Measurements from ENCODE around the gene TAC3.
"Not testable (repeated sequence)": the region's sequence is repeated elsewhere in the genome, so short reads cannot be mapped to it uniquely, and the experiment has no call there.

Gene TAC3

DNA sequence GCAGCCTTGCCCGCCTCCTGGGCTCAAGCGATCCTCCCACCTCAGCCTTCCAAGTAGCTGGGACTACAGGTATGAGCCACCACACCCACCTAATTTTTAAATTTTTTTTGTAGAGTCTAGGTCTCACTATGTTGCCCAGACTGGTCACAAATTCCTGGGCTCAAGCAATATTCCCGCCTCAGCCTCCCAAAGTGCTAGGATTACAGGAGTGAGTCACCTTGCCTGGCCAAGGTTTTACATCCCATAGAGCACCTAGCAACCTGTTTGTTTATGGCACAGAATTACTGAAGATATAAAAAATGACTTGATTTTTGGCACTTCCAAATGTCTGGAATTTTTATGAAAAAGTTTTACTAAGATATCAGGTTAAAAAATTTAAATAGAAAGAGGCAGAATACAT is 17.1 kb upstream of the TAC3 start:
- DNase-seq: no peak

DNA sequence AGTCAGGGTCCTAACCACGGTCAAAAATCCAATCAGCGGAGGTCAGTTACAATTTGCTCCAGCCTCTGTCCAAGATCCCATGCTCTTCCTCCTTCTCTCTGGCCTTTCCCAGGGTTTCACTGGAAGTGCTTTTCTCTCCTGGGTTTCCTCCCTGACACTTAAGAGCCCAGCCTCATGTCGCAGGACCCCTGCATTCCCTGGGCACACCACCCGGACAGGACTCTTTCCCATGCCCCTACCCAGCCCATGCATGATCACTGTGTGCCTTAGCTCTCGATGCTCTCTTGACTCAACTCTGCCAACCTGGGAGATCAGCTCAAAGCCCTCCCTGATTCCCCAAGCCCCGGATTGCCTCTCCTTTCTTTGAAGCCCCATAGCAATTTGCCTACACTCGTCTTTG is 15.5 kb upstream of the TAC3 start:
- no peak for DNase-seq

DNA sequence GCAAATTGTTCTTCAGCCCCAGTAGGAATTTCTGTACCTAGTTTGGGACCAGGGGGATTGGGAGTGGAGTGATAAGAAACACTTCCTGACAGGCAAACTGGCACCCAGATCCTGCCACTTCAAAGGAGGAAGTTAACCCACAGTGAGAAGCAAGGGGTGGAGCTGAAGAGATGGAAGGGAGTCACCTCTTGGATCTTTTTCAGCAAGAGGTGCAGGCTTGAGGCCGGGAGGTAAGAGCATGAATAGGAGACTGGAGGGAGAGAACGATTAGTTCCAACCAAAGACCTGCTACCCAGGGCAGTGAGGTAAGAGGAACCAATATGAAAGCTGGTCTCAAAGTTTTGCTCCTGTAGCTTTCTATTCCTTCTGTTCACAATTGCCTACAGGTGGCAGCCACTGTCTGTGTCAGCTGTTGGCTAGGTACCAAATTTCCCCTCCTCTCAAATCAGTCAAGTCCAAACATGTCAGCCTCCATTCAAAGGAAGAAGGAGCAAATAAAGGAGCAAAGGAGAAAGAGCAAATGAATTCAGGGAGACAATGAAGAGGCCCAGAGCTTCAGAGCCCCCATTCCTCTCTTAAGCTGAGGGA is 14.9 kb upstream of the TAC3 start:
- no peak for DNase-seq

DNA sequence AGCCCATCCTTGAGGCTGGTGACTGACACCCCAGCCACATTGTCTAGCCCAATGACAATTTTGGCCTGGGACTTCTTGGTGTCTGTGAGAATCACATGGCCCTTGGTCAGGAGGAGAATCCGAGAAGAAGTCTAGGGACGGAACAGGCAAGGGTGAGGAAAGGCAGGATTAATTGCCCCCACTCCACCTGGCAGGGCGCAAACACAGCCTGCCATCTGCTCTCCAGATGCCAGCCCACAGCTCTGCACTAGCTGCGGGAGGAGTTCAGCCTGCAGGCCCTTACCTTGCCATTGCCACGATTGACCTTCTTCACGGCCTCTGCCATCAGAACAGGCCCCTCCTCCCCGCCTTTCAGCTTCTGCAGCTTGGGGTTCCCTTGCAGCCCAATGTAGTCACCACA is 13.1 kb upstream of the TAC3 start:
- no peak for DNase-seq

DNA sequence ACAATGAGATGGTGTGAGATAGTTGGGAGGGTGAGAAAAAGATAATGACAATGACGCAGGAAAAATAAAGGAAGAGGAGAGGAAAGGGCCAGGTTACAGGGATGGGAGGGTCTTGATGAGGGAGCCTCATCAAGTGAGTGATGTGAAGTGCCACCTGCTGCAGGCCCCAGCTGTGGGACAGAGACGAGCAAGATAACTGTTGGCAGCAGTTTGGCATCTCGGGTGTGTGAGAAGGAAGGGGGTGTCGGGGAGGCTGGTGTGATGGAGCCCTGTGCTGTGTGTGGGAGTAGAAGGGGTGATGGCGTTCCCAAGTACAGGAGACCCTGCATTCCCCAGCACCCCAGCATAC is 11.4 kb upstream of the TAC3 start:
- DNase-seq: no peak

DNA sequence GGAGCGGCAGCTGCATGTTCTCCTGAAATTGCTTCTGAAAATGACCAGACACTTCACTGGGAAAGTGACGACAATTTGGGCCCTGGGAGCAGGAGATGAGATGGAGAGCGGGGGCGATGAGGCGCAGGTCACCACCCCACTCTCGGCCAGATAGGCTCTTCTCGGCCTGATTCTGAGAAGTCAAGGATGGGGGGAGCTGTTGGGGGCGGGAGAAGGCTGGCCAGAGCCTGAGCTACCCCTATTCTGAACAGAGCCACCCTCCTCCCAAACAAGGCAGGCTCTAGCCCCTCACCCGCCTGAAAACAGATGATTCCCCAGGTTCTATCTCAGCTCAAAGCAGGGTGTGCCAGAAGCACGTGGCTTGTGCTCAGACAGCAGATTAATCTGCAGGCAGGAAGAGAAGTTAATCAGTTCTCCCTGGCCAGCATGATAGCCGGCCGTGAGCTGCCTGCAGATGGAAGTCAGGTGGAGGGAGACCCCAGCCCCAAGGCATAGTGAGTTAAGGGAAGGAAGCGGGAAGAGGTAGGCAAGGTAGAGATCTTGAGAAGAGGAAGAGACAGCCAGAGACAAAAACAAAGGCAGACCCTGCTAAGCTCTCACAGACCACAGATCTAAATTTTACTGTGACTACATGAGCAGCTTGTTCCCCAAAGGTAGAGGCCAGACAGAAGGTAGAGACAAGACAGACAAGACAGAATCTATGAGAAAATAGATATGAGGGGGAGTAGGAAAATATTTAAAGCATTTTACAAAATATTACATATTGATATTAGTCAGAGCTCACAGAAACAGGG is 10.9 kb upstream of the TAC3 start:
- DNase-seq: no peak

DNA sequence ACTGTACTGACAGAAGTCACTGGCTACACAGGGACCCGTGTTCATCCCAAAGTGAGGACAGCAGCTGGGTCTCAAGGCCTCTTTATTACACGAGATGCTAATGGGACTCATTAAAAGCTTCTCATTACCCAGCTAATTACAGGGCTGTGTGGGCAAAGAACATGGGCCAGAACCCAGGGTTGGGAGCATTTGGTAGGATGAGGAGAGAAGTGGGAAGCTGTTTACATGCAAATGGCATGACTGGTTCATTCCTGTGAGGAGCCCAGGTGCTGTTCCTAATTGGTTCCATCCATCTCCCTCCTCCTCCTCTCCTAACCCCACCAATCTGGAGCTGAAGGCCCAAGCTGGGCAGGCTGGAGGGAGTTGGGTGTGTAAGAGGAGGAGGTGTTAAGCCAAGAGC is 8.9 kb upstream of the TAC3 start:
- DNase-seq: no peak

DNA sequence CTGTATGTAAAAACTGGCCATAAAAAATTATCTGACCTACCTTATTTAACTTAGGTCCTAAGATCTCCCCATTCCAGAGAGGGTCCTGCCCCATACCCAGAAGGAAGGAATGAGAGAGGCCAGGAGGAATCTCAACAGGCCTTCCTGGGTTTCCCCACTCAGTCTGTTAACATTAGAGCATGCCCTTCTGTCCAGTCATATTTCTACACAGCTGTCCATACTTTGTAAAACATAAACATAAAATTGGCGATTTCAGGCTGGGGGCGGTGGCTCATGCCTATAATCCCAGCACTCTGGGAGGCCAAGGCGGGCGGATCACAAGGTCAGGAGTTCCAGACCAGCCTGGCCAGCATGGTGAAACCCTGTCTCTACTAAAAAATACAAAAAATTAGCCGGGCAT is 6.0 kb upstream of the TAC3 start:
- not testable (repeated sequence) for DNase-seq

DNA sequence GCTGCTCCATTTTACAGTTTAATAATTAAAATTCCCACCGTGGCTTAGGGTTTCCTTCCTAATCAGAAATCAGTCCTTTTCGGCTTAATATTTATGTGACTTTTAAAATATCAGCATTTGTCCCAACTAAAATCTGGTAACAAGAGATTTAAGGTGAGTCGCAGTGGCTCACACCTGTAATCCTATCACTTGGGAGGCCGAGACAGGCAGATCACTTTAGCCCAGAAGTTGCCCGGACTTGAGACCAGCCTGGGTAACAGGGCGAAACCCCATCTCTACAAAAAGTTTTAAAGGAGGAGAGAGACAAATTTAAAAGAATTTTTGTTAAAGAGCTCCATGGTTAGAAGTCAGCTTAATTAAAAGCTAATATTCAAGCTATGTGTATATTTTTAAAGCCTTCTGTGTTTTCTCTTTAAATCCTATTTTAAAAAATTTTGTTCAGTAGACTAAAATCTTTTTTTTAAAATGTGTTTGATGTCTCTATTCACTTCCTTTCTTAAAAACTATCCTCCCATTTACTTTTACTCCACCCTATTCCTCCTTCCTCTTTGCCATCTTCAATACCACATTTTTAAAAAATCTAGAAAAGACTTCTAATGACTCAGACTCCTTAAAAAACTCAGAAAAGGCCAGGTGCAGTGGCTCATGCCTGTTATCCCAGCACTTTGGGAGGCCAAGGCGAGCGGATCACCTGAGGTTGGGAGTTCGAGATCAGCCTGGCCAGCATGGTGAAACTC is 3.8 kb upstream of the TAC3 start:
- no peak for DNase-seq

DNA sequence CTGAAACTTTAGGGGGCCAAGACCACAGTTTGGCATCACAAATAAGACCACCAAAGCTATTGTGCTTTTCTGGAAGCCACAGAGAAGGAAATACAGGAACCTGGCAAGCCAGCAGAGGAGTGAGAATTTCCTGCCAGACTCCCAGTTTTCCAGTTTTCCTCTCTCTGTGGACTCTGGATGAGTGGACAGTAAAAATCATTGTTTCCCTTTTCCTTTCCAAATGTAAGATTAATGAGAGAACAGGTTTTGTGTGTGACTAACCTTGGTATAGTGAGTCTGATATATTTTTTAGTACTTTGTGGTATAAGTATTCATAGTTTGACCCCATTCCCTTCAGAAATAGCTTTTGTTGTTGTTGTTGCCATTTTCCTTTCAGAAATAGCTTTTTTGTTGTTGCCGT is 2.6 kb upstream of the TAC3 start:
- no peak for DNase-seq

DNA sequence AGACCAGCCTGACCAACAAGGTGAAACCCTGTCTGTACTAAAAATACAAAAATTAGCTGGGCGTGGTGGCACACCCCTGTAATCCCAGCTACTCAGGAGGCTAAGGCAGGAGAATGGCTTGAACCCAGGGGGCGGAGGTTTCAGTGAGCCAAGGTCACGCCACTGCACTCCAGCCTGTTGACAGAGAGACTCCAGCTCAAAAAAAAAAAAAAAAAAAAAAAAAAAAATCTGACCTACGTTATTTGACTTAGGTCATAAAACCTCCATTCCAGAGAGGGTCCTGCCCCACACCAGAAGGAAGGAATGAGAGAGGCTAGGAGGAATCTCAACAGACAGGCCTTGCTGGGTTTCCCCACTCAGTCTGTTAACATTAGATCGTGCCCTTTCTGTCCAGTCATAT is 2.0 kb upstream of the TAC3 start:
- not testable (repeated sequence) for DNase-seq

DNA sequence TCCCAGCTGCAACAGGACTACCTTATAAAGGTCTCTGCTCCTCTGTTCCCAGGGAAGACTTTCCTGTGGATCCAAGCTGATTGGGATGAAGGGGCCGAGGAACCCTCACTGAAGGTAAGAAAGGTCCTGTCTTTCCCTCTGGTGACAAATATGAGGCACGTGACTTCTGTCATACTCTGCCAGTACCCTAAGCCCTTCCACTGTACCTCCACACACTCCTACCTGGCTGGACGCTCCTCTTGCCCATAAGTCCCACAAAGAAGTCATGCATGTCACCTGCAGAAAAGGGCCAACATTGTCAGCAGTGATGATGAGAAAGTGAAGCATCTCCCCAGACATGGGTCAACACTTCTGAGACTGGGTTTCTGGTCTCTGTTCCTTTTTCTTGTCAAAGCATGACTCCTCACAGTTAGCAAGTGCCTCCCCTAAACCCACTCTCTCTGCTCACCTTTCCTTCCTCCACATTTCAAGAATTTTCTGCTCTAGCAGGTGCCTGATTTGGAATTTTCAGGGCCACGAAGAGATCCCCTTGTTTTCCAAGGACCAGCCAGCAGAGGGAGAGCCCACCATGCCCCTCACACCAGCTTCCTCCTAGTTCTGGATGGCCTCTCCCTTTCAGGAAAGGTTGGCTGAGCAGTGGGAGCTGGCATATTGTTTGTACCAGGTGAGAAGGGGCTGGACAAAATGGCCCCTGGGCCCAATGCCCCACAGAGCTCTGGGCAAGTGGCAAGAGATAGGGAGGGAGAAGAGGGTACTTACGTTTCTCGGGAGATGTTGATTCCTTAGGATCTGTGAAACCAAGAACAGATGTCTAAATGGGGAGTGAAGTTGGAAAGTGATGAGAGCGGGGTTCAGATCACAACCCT is 3.5 kb downstream of the TAC3 start:
- DNase-seq: no peak

DNA sequence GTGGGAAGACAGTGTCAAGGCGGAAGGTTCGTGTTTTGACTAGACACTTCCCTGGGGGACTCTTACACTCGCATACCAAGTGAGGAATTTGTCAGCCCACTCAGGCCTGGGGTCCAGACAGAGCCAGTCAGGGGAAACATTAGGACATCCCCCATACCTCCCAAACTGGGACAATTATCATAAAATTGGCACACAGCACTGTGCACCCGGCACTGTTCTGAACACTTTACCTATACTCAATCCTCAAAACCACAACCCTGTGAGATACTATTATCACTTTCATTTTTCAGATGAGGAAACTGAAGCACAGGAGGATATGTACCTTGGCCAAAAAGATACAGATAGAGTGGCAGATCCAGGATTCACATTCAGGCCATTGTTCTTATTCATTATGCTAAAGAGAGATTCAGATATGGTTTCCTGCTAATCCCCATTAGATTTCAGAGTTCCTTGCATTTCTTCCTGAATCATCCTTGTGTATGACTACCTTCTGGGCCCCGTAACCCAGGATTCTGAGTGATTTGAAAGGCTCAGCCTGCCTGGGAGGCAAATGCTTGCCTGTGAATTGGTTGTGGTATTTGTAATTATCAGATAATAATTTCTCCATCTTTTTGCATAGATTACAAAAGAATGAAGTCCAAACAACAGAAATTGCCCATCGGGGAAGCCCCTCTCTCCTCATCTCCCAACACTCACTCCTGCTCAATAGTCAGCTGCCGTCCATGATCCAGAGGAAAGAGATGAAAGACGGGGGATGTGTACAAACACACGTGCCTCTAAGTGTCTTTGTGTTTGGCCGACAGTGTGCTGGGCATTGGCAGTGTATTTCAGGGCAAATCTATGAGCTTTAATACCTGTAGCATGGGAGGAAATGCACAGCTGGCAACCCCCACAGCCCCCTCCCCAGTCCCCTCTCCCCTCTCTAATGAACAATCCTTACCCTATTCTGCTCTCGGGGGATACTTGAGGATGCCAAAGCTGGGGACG is 4.6 kb downstream of the TAC3 start:
- no peak for DNase-seq

DNA sequence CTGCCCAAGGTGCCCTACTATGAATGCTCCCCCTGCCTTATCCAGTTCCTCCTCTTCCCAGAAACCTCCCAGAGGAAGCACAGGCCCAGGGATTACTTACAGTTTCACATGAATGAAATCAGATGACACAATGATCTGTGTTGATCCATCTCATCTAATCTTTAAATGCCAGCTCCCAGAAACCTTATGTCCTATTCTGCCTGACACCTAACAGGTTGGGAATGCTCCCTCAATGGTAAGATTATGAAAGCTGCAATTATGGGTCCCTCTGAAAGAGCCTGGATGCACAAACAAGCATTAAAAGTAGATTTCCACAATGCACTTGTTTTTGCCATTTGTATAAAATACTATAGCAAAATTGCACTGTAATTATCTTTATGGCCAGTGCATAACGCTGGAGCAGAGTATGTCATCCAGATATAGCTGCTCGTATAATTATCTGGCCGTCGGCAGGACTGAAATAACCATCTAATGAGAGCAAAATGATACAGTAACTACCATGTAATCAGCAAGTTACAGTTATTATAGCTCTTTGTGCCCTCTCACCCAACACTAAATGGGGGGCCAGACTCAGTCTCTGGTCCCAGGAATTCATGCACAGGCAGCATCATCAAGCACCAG is 5.6 kb downstream of the TAC3 start:
- no peak for DNase-seq

DNA sequence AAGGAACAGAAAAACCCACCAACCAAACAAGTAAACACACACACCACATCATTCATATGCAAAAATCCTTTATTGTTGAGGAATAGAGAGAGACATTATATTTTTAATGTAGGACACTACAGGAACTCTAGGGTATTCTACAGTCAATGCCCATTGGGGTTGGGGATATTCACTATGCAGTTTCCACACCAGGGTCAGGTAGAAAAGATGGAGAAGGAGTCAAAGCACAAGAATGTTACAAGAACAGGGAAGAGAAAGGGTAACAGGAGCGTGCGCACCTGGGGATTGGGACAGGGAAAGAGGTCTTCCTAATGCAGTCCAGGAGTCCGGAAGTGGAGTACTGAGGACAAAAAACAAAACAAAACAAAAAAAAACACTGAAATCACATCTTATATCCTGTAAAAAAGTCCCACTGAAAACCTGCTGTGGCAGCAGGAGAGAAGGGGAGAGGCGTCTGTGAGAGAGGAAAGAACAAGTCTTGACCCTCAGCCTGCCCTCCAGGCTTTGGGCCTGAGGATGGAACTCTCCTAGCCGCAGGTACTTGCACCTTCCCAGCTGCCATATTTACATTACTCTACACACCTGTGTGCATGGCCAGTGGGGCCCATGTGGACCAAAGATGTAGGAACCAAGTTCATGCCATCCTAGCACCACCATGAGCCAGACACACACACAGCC is 6.2 kb downstream of the TAC3 start:
- DNase-seq: no peak

DNA sequence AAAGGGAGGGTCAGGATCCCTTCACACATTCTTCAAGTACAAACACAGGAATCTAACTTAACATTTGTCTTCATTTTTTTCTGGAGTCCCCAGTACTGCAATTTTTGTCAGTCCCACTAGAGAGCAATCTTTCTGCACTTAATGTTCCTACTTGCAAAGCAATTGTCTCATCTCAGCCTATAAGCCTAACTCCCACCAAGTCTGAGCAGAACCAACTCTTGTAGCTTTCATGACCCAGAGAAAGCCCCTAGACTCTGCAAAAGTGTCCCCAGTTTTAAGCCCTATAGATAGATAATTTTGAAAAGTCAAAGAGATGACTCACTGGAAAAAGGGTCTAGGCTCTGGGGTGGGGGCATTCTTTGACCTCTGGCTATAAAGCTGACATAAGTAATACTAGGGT is 8.2 kb downstream of the TAC3 start:
- no peak for DNase-seq

DNA sequence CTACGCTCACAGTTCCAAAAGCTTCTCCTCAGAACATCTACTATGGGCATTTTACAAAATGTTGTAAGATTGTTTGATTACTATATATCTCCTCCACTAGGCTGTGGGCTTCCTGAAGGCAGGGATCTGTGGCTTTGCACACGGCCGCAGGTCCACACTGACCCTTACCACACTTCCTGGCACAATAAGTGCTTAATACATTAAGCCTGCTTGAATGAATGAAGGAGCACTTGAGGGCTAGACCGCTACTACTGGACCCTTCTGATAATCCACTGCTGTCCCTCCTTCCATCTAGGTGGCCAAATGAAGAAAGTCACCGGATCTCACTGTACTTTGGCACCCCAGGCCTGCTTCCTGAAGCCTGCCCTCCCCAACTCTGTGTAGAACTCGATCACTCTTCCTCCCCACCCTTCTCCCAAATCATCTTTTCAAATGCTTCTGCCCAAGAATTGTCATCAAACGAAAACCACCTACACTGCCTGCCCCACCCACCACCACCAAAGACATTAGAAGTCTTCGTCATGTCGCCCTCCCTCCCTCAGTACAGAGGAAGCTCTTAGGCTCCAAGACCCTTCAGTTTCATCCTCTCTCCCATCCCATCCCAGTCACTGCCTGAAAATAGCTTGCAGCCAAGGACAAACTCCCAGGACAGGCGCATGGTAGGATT is 9.4 kb downstream of the TAC3 start:
- DNase-seq: peak; percentile 44

DNA sequence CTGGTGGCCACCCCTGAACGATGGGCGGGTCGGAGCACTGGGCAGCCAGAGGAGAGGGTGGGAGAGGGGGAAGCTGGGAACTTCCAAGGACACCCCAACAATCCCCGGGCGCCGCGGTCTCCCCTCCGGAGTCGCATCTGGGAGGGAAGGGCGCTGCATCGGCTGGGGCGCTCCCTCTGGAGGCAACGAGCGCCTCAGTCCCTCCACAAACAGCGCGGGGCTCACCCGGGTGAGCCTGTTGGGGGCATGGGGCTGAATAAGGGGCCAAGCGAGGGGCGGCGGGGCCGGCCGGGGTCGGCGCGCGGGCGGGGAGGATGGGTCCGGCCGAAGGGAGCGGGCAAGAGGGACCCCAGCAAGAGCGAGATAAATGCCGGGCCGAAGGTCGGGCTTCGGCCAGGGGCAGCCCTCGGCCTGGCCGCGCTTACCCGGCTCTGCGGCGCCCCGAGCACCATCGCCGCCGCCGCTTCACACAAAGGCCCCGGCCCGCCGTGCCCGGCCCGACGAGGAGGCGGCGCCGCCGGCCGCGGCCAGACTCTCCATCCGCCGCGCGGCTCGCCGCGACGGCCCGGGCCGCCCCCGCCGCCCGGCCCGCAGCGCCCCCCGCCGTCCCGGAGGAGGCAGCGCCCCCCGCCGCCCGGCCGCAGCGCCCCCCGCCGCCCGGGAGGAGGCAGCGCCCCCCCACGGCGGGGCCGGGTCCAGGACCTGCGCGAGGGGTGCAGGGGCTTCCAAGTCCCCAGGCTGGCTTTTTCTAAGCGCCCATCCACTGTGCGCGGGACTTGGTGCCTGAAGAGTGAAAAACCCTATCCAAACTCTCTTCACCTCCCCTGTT is 10.1 kb downstream of the TAC3 start, which contains the start of gene ZBTB39:
Gene ZBTB39 (minus strand): TSS at position 567 of the 829 bp plus-strand sequence. CDS start 1,629 bp downstream, outside the sequence.
- peak; percentile 71 for DNase-seq

DNA sequence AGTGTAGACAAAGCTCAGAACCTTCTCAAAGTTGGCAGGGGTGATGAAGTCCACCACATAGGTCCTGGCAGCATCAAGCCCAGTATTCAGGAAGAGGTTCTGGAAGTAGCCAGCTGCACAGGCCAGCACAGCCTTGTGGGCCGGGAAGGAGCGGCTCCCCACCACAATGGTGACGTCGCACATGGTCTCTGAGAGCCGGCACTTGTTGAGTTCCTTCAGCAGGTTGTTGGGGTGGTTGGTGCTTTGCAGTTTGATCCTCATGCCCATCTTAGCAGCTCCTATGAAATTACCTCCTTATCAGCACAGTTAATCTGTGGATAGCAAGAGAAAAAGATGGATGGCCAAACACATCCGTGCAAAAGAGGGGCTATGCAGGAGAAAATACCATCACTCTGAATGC is 11.7 kb downstream of the TAC3 start:
- DNase-seq: no peak

Data from stimulated activated CD4-positive, alpha-beta T cell treated with anti-CD3 and anti-CD28 coated beads, Interleukin-4, amount 100 ng/mL, for 1 hour (primary cell).